Brain microvascular endothelial cell (primary cell): ENCODE results near the gene EMC6.
A peak's percentile ranks its signal among the peaks of the same experiment; 100 is the strongest.

Source experiments
- DNase-seq: peaks from one replicate; pipeline ENCODE4 v3.0.0-alpha.2; 2020
- H3K27ac ChIP-seq: fragments of 250-450 bp; sonication (Bioruptor Pico); 2 replicates; pipeline ENCODE4 v1.5.1; 2020; ENCODE audit warnings: mild to moderate bottlenecking, moderate library complexity
- H3K27me3 ChIP-seq: fragments of 250-450 bp; sonication (Bioruptor Pico); replicated peaks from 2 replicates; pipeline ENCODE4 v1.5.1; 2020; ENCODE audit warnings: mild to moderate bottlenecking
- H3K36me3 ChIP-seq: fragments of 250-450 bp; sonication (Bioruptor Pico); replicated peaks from 2 replicates; pipeline ENCODE4 v1.5.1; 2020; ENCODE audit warnings: mild to moderate bottlenecking
- H3K4me3 ChIP-seq: 2 replicates; pipeline ENCODE4 v1.5.1; 2011; ENCODE audit warnings: low read depth, mild to moderate bottlenecking, control low read depth, low read length, moderate library complexity
- in situ Hi-C: cut with HindIII; loops from 2 replicates; pipeline ENCODE4 v1.10.0; 2017; ENCODE audit warnings: low sequenced_read_pairs, low pct_ligation_motif_present
- TF ChIP-seq, protein P1 (sequence below): IDR thresholded peaks from 2 replicates; pipeline ENCODE4 v1.5.1; 2011; ENCODE audit warnings: low read depth, mild to moderate bottlenecking, moderate library complexity, low read length, control low read depth, inconsistent platforms; ENCODE audit errors: missing control alignments

Gene EMC6

DNA sequence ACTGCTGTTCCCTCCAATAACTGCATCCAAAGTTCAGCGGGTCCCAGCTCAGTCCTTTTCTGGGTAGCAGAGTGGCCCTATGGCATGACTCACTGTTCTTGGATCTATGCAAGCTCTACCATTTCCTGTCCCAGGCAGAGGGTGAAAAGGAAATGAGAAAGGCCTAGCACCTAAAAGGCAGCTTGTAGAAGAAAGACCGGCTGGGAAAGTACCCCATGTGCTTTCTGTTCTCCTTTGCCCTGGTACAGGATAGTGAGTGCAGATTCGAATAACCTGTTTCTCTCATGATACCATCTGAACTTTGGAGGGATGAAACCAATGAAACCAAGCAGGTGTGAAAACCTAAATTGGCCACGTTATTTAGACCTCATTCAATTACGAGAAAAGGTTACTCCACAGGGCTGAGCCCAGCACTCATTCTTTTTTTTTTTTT, 42.4 kb downstream of the EMC6 start:
- TF ChIP-seq, protein P1, sequence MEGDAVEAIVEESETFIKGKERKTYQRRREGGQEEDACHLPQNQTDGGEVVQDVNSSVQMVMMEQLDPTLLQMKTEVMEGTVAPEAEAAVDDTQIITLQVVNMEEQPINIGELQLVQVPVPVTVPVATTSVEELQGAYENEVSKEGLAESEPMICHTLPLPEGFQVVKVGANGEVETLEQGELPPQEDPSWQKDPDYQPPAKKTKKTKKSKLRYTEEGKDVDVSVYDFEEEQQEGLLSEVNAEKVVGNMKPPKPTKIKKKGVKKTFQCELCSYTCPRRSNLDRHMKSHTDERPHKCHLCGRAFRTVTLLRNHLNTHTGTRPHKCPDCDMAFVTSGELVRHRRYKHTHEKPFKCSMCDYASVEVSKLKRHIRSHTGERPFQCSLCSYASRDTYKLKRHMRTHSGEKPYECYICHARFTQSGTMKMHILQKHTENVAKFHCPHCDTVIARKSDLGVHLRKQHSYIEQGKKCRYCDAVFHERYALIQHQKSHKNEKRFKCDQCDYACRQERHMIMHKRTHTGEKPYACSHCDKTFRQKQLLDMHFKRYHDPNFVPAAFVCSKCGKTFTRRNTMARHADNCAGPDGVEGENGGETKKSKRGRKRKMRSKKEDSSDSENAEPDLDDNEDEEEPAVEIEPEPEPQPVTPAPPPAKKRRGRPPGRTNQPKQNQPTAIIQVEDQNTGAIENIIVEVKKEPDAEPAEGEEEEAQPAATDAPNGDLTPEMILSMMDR, result no peak
- Histone ChIP-seq H3K27ac (no peak overlapping the region), H3K27me3 (no peaks in the 10 kb centered on the region), H3K4me3 (no peak overlapping the region), H3K36me3 (peaks cover 22% of the 10 kb centered on the region)
- DNase-seq, result peak; percentile 40
- in situ Hi-C loops, result no loop called here

DNA sequence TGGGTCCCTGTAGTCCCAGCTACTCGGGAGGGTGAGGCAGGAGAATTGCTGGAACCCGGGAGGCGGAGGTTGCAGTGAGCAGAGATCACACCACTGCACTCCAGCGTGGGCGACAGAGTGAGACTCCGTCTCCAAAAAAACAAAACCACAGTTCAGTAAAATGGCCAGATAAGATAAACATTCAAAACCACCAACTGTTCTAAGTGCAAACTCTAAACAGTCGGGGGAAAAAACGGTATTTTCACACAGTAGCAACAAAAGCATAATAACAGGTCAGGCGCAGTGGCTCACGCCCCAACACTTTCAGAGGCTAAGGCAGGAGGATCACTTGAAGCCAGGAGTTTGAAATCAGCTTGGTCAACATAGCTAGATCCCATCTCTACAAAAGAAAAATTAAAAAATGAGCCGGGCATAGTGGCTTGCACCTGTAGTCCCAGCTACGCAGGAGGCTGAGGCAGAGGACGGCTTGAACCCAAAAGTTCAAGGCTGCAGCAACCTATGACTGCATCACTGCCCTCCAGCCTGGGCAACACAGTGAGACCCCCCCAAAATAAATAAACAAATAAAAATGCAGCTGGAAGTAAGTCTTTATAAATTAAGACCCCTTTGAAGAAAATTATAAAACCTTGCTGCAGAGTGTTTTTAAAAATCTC, 44.3 kb downstream of the EMC6 start:
- H3K27me3 ChIP-seq, result no peaks in the 10 kb centered on the region
- DNase-seq, result no peak
- in situ Hi-C loops, result no loop called here
- H3K36me3 ChIP-seq, result peaks cover 41% of the 10 kb centered on the region
- TF ChIP-seq, protein P1, result no peak
- H3K27ac ChIP-seq, result no peak overlapping the region
- H3K4me3 ChIP-seq, result no peak overlapping the region

DNA sequence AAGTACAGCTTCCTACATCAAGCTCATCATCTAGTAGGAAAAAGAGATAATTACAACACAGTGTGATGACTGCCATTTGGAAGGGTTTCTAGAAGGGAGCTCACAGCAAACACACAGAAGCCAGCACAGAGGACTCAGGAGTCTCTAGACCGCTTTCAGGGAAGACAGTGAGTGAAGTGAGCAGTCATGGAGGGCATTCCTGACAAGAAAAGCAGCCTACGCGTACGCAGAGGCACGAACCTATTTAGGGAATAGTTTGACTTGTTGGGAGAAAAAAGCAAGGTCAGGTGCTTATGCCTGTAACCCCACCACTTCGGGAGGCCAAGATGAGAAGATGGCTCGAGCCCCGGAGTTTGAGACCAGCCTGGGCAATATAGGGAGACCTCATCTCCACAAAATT, 46.7 kb downstream of the EMC6 start:
- no peak overlapping the region for H3K27ac ChIP-seq
- no peaks in the 10 kb centered on the region for H3K27me3 ChIP-seq
- H3K36me3 ChIP-seq, result peaks cover 49% of the 10 kb centered on the region
- in situ Hi-C loops, result no loop called here
- TF ChIP-seq, protein P1, result no peak
- no peak overlapping the region for H3K4me3 ChIP-seq
- no peak for DNase-seq

DNA sequence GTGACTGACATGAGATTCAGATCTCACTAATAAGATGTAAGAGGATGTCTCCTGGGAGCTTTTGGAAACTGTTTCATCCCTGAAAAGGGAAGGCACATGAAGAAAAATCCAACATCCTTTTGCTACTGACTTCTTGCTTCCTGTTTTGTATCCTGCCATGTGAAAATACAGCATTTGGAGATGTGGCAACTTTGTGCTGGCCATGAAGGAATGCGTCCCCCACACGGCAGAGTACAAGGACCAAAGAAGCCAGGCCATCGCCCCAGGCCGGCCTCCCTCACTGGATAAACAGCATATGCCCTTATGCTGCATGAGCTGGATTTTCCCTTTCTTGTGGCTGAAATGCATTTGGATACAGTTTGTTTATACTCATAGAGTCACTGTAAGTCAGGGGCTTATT, 49.6 kb downstream of the EMC6 start:
- DNase-seq, result no peak
- TF ChIP-seq, protein P1, result no peak
- Histone ChIP-seq H3K27me3 (no peaks in the 10 kb centered on the region), H3K4me3 (no peak overlapping the region), H3K36me3 (peaks cover 44% of the 10 kb centered on the region), H3K27ac (no peak overlapping the region)
- in situ Hi-C loops, result no loop called here

DNA sequence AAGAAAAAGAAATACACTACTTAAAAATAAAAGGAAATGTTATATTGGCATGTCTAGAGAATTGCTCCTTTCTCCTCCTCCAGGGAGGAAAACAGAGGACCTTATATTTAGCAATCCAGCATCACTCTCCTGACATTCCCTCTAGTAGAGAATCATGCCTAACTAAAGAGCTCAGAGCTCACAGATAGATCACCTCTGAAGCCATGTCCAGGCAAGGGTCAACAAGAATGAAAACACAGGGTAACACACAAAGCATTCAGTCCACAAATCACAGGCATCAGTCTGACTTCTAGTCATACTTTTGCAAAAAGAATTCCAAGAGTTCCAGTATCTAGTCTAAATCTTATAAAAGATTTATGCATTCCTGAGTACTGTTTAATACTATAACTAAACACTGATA, 50.7 kb downstream of the EMC6 start:
- Histone ChIP-seq H3K27me3 (no peaks in the 10 kb centered on the region), H3K4me3 (no peak overlapping the region), H3K36me3 (peaks cover 44% of the 10 kb centered on the region), H3K27ac (no peak overlapping the region)
- no peak for DNase-seq
- TF ChIP-seq, protein P1, result no peak
- in situ Hi-C loops, result no loop called here
